ENCODE data around the gene TXNDC8. TPM values are rescaled to one million over a fixed set of nuclear protein-coding genes. Genes with fewer than 3 reads are reported as not detected.
"Not testable (repeated sequence)": the region's sequence is repeated elsewhere in the genome, so short reads cannot be mapped to it uniquely, and the experiment has no call there.

TXNDC8 gene
- total and polyA plus RNA-seq, 2 of the 13 experiments (the other 11 are each of a cell fraction or from before 2014, with no cell fraction given), result not detected

DNA sequence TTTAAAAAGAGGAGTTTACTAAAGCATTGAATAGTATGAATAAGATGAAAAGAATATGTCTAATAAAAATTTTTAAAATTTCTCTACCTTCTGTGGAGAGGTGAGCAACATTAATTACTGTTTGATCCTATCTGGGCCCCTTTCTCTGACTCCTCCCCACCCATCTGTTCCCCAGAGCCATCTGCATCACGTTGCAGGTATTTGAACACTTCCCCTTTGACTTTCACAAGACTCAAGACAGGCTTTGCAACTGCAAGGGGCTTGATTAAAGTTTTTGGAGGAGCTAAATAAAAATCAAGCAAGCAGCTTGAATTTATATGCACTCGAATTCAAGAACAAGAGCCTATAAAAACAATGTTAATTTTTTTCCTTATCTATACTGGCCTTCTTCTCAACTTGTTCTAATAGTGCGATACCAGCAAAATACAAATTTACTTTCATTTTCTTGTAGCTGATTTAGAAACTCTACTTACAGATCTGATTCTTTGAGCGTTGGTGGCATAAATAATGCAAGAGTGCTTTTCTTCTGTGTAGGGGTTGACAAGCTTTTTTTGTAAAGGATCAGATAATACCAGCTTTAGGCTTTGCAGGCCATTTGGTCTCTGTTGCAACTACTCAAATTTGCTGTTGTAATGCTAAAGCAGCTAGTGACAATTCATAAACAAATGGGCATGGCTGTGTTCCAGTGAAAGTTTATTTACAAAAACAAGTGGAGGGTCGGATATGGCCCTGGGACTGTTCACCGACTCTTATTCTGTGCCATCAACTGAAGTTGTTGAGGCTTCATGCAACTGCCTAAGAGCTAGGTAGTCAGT, 21.2 kb downstream of the TXNDC8 start:
- WGBS (ENCODE audit: low lambda C conversion rate), result 30% methylated on average over 6 of the region's 6 CpGs

DNA sequence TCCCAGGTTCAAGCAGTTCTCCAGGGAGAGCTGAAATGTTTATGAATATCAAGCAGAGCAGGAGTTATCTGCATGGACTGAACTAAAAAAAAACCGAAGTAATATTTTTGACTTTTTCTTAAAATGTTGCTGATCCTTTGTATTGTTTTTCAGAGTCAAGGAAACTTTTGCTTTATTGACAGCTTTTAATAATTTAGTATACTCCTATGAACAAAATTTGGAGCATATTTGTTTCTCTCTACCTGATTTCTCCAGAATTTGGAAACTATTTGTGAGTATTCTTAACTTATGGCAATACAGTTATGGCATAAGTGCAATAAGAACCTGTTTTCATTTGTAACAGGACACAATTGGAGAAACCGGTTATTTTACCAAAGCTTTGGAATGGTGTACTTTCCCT, 25.7 kb downstream of the TXNDC8 start:
- H3K27ac ChIP-seq (ENCODE audit: extremely low read length, insufficient read depth, low read length); in situ Hi-C loops (cut with HindIII; ENCODE audit: extremely low pct_ligation_motif_present, low pct_unique_long_range_greater_than_20kb); H3K36me3 ChIP-seq (replicated peaks in 1 of 2; ENCODE audit: control insufficient read depth in 1 of 2, insufficient read depth in 2 of 2, low read length in 2 of 2); BruUV-seq (replicated peaks); CTCF ChIA-PET (ENCODE audit: low intra/inter-chr PET ratio, low total read pairs); H3K4me2 ChIP-seq (ENCODE audit: low read depth, low read length); H4K20me1 ChIP-seq (ENCODE audit: insufficient read depth, low read length); DNase-seq (ENCODE audit: low spot score); H3K27me3 ChIP-seq (ENCODE audit: control insufficient read depth in 1 of 2, insufficient read depth in 2 of 2, low read length in 2 of 2); H2AFZ ChIP-seq (ENCODE audit: low read length); H3K9ac ChIP-seq (ENCODE audit: insufficient read depth, low read depth, low read length); POLR2A ChIA-PET; ATAC-seq; H3K4me3 ChIP-seq (replicated peaks in 1 of 3; ENCODE audit: insufficient read depth in 1 of 3, low read depth in 2 of 3, low read length in 3 of 3); FAIRE-seq; H3K9me3 ChIP-seq (ENCODE audit: low read length); H3K79me2 ChIP-seq (ENCODE audit: insufficient read depth, low read length); intact Hi-C loops (cut with micrococcal nuclease; ENCODE audit: unreplicated experiment): not testable (repeated sequence)
- peaks cover 25% of the 10 kb centered on the region for H3K4me1 ChIP-seq (ENCODE audit: insufficient read depth, low read length)
- 22% methylated on average over 2 of the region's 2 CpGs for WGBS (ENCODE audit: low lambda C conversion rate)

More for the DNA sequence above, 21.2 kb downstream of the TXNDC8 start:
- Histone ChIP-seq H3K4me3 (replicated peaks in 1 of 3; ENCODE audit: insufficient read depth in 1 of 3, low read depth in 2 of 3, low read length in 3 of 3) (no peak overlapping the region), H3K4me2 (ENCODE audit: low read depth, low read length) (0 out of 2 replicates have a peak overlapping the region, but pooled peaks have one; percentile 1), H3K27me3 (ENCODE audit: control insufficient read depth in 1 of 2, insufficient read depth in 2 of 2, low read length in 2 of 2) (no peaks in the 10 kb centered on the region), H3K9ac (ENCODE audit: insufficient read depth, low read depth, low read length) (no peak overlapping the region), H4K20me1 (ENCODE audit: insufficient read depth, low read length) (no peaks in the 10 kb centered on the region), H3K9me3 (ENCODE audit: low read length) (peaks cover 7% of the 10 kb centered on the region; the same call in 1 of the 2 replicates), H2AFZ (ENCODE audit: low read length) (no peak overlapping the region), H3K36me3 (replicated peaks in 1 of 2; ENCODE audit: control insufficient read depth in 1 of 2, insufficient read depth in 2 of 2, low read length in 2 of 2) (no peaks in the 10 kb centered on the region), H3K27ac (ENCODE audit: extremely low read length, insufficient read depth, low read length) (no peak overlapping the region), H3K4me1 (ENCODE audit: insufficient read depth, low read length) (no peaks in the 10 kb centered on the region), H3K79me2 (ENCODE audit: insufficient read depth, low read length) (no peaks in the 10 kb centered on the region)
- FAIRE-seq (no peak), DNase-seq (ENCODE audit: low spot score) (no peak), ATAC-seq (no peak)
- no TSS peak for BruUV-seq (replicated peaks)
- CTCF ChIA-PET (ENCODE audit: low intra/inter-chr PET ratio, low total read pairs), result no interaction called here
- TF ChIP-seq, protein P1, sequence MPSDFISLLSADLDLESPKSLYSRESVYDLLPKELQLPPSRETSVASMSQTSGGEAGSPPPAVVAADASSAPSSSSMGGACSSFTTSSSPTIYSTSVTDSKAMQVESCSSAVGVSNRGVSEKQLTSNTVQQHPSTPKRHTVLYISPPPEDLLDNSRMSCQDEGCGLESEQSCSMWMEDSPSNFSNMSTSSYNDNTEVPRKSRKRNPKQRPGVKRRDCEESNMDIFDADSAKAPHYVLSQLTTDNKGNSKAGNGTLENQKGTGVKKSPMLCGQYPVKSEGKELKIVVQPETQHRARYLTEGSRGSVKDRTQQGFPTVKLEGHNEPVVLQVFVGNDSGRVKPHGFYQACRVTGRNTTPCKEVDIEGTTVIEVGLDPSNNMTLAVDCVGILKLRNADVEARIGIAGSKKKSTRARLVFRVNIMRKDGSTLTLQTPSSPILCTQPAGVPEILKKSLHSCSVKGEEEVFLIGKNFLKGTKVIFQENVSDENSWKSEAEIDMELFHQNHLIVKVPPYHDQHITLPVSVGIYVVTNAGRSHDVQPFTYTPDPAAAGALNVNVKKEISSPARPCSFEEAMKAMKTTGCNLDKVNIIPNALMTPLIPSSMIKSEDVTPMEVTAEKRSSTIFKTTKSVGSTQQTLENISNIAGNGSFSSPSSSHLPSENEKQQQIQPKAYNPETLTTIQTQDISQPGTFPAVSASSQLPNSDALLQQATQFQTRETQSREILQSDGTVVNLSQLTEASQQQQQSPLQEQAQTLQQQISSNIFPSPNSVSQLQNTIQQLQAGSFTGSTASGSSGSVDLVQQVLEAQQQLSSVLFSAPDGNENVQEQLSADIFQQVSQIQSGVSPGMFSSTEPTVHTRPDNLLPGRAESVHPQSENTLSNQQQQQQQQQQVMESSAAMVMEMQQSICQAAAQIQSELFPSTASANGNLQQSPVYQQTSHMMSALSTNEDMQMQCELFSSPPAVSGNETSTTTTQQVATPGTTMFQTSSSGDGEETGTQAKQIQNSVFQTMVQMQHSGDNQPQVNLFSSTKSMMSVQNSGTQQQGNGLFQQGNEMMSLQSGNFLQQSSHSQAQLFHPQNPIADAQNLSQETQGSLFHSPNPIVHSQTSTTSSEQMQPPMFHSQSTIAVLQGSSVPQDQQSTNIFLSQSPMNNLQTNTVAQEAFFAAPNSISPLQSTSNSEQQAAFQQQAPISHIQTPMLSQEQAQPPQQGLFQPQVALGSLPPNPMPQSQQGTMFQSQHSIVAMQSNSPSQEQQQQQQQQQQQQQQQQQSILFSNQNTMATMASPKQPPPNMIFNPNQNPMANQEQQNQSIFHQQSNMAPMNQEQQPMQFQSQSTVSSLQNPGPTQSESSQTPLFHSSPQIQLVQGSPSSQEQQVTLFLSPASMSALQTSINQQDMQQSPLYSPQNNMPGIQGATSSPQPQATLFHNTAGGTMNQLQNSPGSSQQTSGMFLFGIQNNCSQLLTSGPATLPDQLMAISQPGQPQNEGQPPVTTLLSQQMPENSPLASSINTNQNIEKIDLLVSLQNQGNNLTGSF (CRISPR knock-in tag; IDR thresholded peaks at IDR 0.05), result no peak
- in situ Hi-C loops (cut with HindIII; ENCODE audit: extremely low pct_ligation_motif_present, low pct_unique_long_range_greater_than_20kb) (no loop called here), intact Hi-C loops (cut with micrococcal nuclease; ENCODE audit: unreplicated experiment) (no loop called here)
- POLR2A ChIA-PET, result interaction anchor here (0.7 kb wide), 1 partner anchor 356 kb away, joined by 3 read pairs; no protein-coding TSS in a partner anchor

Measured in HepG2 (cell line).